GM12801 (cell line): Measurements from ENCODE around the gene SRGN.

Experiments
- TF ChIP-seq, protein P1 (sequence below): IDR thresholded peaks from one replicate; pipeline ENCODE4 v1.5.1; 2011; ENCODE audit warnings: control low read depth; ENCODE audit not compliant: insufficient read length; ENCODE audit errors: extremely low read depth

Gene SRGN

GRCh38 chr10:69096045-69096444 lies 8.1 kb downstream of the SRGN start:
- TF ChIP-seq, protein P1, sequence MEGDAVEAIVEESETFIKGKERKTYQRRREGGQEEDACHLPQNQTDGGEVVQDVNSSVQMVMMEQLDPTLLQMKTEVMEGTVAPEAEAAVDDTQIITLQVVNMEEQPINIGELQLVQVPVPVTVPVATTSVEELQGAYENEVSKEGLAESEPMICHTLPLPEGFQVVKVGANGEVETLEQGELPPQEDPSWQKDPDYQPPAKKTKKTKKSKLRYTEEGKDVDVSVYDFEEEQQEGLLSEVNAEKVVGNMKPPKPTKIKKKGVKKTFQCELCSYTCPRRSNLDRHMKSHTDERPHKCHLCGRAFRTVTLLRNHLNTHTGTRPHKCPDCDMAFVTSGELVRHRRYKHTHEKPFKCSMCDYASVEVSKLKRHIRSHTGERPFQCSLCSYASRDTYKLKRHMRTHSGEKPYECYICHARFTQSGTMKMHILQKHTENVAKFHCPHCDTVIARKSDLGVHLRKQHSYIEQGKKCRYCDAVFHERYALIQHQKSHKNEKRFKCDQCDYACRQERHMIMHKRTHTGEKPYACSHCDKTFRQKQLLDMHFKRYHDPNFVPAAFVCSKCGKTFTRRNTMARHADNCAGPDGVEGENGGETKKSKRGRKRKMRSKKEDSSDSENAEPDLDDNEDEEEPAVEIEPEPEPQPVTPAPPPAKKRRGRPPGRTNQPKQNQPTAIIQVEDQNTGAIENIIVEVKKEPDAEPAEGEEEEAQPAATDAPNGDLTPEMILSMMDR = no peak

GRCh38 chr10:69097729-69098128 lies 9.8 kb downstream of the SRGN start:
- TF ChIP-seq, protein P1 = no peak

GRCh38 chr10:69100136-69100872 lies 12.4 kb downstream of the SRGN start:
- TF ChIP-seq, protein P1 = no peak

DNA sequence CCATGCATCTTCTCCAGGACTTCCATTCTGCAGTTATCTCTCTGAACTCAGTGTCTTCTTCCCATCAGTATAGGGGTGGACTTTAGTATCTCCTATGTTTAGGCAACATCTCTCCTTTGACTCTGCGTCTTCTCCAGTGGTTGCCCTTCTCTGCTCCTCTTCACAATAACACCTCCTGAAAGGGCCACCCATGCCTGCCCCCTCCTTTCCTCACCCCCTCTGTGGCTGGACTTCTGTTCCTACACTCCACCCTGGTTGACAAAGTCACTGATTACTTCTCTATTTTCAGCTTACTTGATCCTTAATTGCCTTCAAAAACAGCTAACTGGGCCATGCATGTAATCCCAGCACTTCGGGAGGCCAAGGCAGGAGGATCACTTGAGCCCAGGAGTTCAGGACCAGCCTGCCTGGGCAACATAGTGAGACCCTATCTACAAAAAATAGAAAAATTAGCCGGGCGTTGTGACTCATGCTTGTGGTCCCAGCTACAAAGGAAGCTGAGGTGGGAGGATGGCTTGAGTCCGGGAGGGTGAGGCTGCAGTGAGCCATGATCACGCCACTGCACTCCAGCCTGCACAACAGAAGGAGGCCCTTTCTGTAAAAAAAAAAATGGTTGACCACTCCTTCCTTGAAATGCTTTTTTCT lies 13.7 kb downstream of the SRGN start:
- TF ChIP-seq, protein P1 = no peak

DNA sequence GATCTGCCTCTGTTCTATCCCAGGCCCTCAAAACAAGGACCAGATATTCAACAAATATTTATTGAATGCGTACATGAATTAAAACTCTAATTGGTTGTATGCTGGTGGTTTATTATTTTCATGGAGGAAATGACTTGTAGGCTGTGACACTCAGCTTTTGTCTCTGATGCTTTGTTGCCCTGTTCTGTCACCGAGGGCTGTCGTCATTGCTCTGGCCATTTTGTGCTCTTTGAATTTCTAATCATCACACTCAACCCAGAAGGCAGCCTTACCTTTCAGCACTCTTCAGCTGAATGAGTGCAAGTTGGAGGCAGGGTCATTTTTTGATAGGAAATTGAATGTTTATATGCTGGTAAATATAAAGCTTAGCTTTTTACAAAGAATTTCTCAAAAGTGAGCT lies 14.5 kb downstream of the SRGN start:
- TF ChIP-seq, protein P1 = no peak

DNA sequence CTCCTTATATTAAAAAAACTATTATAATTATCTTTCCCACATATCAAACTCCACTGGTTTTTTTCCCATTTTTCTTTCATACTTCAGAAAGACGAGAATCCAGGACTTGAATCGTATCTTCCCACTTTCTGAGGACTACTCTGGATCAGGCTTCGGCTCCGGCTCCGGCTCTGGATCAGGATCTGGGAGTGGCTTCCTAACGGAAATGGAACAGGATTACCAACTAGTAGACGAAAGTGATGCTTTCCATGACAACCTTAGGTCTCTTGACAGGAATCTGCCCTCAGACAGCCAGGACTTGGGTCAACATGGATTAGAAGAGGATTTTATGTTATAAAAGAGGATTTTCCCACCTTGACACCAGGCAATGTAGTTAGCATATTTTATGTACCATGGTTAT lies 15.9 kb downstream of the SRGN start:
- TF ChIP-seq, protein P1 = no peak

GRCh38 chr10:69104994-69105790 lies 17.3 kb downstream of the SRGN start:
- TF ChIP-seq, protein P1 = no peak
